Common myeloid progenitor, CD34-positive (primary cell): ENCODE measurements around the gene STK32B.

Experiments
- CTCF ChIA-PET: fragments of 350-600 bp; sonication (Branson Sonifier 250); formaldehyde crosslinking; loops from one replicate; lab custom pipeline; 2021; ENCODE audit warnings: antibody characterized with exemption; lab: Charles Lee
- POLR2A ChIA-PET: fragments of 350-600 bp; sonication (Branson Sonifier 250); formaldehyde crosslinking; loops from one replicate; lab custom pipeline; 2021; ENCODE audit warnings: antibody characterized with exemption; lab: Charles Lee
- DNase-seq, 3 donors: peaks; one replicate each; pipeline versions ENCODE4 v3.0.0 to v3.0.0-alpha.2; 2013
- H3K27ac ChIP-seq, 2 experiments: 1 replicate in 1 of 2; 2 replicates in 1 of 2; pipeline ENCODE4 v1.7.0; 2013; ENCODE audit warnings: inconsistent platforms in 2 of 2, low read length in 2 of 2, mild to moderate bottlenecking in 2 of 2, low read depth in 1 of 2, moderate library complexity in 1 of 2; ENCODE audit not compliant: severe bottlenecking in 2 of 2, insufficient read depth in 1 of 2, poor library complexity in 1 of 2
- H3K27me3 ChIP-seq, 5 experiments: replicated peaks in 2 of 5; 1 replicate in 3 of 5; 2 replicates in 2 of 5; pipeline versions ENCODE4 v1.6.1 to v1.7.0; 2013; ENCODE audit warnings: low read length in 4 of 5, mild to moderate bottlenecking in 2 of 5, moderate library complexity in 2 of 5, inconsistent platforms in 1 of 5; ENCODE audit not compliant: insufficient read depth in 5 of 5, control insufficient read depth in 4 of 5
- H3K36me3 ChIP-seq, 4 experiments: 1 replicate in 2 of 4; 2 replicates in 2 of 4; pipeline versions ENCODE4 v1.6.1 to v1.7.0; 2013; ENCODE audit warnings: low read length in 3 of 4, control low read depth in 1 of 4, mild to moderate bottlenecking in 1 of 4; ENCODE audit not compliant: control insufficient read depth in 4 of 4, insufficient read depth in 4 of 4
- H3K4me1 ChIP-seq, 4 experiments: 1 replicate in 3 of 4; 2 replicates in 1 of 4; pipeline versions ENCODE4 v1.6.1 to v1.7.1; 2013; ENCODE audit warnings: low read length in 3 of 4, mild to moderate bottlenecking in 3 of 4, control low read depth in 1 of 4, inconsistent platforms in 1 of 4, moderate library complexity in 1 of 4; ENCODE audit not compliant: control insufficient read depth in 4 of 4, insufficient read depth in 4 of 4; ENCODE audit errors: control extremely low read depth in 1 of 4
- H3K4me3 ChIP-seq, 7 experiments: 1 replicate in 4 of 7; 2 replicates in 3 of 7; pipeline versions ENCODE4 v1.5.1 to v1.7.0; 2013; ENCODE audit warnings: mild to moderate bottlenecking in 7 of 7, low read length in 6 of 7, moderate library complexity in 6 of 7, inconsistent platforms in 2 of 7, low read depth in 2 of 7, control low read depth in 1 of 7; ENCODE audit not compliant: insufficient read depth in 4 of 7, control insufficient read depth in 1 of 7; ENCODE audit errors: extremely low read depth in 1 of 7
- H3K9me3 ChIP-seq, 5 experiments: 1 replicate in 4 of 5; 2 replicates in 1 of 5; pipeline versions ENCODE4 v1.6.1 to v1.7.1; 2013; ENCODE audit warnings: low read length in 4 of 5, mild to moderate bottlenecking in 2 of 5, inconsistent platforms in 1 of 5, low read depth in 1 of 5, moderate library complexity in 1 of 5; ENCODE audit not compliant: control insufficient read depth in 4 of 5, insufficient read depth in 2 of 5; ENCODE audit errors: control extremely low read depth in 1 of 5
- WGBS: methylation state at CpG from one replicate; pipeline ENCODE4 v1.1.5; 2013; ENCODE audit not compliant: insufficient coverage; 5-methylcytosine and 5-hydroxymethylcytosine counted together

STK32B gene

GRCh38 chr4:5403746-5404497 lies 352.6 kb downstream of the STK32B start:
- 100% methylated on average over 4 of the region's 7 CpGs for WGBS

DNA sequence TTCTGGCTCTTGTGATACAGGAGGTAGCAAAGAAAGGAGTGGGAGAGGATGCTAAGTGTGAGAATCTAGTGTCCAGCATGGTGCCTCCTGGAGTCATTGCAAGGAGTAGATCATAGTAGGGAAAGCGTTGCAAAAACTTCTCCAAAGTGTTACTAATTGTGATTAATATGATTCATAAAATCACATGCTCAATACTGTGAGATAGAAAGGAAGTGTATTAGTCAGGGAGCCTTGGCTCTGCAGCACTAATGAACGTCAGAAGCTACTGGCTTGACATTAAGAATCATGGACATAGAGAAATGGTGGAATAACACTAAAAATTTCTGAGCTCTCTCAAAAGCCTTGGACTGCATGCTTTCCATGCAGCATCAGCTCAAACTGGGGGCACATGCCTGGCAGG lies 358.0 kb downstream of the STK32B start:
- WGBS, result 86% methylated on average over 1 of the region's 2 CpGs
- ChIA-PET POLR2A (no interaction called here), CTCF (no interaction called here)
- peaks cover 0 to 2% (median 0%) of the 10 kb centered on the region in 4 experiments for H3K36me3 ChIP-seq
- H3K27me3 ChIP-seq, result no peaks in the 10 kb centered on the region
- peaks cover 0 to 24% (median 10%) of the 10 kb centered on the region in 5 experiments for H3K9me3 ChIP-seq
- no peak overlapping the region for H3K27ac ChIP-seq
- H3K4me1 ChIP-seq, result no peaks in the 10 kb centered on the region
- no peak for DNase-seq
- no peak overlapping the region for H3K4me3 ChIP-seq

More at GRCh38 chr4:5403746-5404497, 352.6 kb downstream of the STK32B start:
- peaks cover 0 to 12% (median 0%) of the 10 kb centered on the region in 4 experiments for H3K36me3 ChIP-seq
- no peak overlapping the region for H3K4me3 ChIP-seq
- DNase-seq, result no peak
- H3K27ac ChIP-seq, result no peak overlapping the region
- ChIA-PET POLR2A (no interaction called here), CTCF (no interaction called here)
- H3K27me3 ChIP-seq, result no peaks in the 10 kb centered on the region
- peaks cover 2 to 45% (median 16%) of the 10 kb centered on the region in 5 experiments for H3K9me3 ChIP-seq
- H3K4me1 ChIP-seq, result no peaks in the 10 kb centered on the region

- H3K27me3 ChIP-seq, result no peaks in the 10 kb centered on the region
- ChIA-PET CTCF (no interaction called here), POLR2A (no interaction called here)
- H3K36me3 ChIP-seq, result peaks cover 0 to 2% (median 0%) of the 10 kb centered on the region in 4 experiments
- no peak for DNase-seq
- H3K27ac ChIP-seq, result no peak overlapping the region
- 98% methylated on average over 4 of the region's 6 CpGs for WGBS
- no peak overlapping the region for H3K4me3 ChIP-seq
- H3K9me3 ChIP-seq, result peaks cover 0 to 22% (median 9%) of the 10 kb centered on the region in 5 experiments
- no peaks in the 10 kb centered on the region for H3K4me1 ChIP-seq
These were observed 358.8 kb downstream of the STK32B start for GRCh38 chr4:5409972-5410618.

DNA sequence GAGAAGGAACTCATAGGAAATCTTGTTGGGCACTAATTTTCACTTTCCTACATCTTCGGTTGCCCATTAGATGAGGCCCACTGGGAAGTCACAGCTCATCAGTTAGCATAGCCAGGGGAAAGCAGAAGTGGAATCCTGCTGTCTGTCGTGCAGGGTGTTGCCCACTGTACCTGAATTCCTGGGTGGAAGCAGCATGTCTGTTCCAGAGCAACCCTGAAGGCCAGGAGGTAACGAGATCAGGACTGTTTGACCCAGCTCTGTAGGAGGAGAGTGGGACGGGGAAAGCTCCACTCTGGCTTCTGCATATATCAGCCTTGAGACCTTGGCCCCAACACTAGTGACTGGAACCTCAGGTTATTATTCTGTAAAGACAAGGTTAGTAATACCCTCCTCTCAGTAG lies 361.0 kb downstream of the STK32B start:
- POLR2A ChIA-PET, result no interaction called here

DNA sequence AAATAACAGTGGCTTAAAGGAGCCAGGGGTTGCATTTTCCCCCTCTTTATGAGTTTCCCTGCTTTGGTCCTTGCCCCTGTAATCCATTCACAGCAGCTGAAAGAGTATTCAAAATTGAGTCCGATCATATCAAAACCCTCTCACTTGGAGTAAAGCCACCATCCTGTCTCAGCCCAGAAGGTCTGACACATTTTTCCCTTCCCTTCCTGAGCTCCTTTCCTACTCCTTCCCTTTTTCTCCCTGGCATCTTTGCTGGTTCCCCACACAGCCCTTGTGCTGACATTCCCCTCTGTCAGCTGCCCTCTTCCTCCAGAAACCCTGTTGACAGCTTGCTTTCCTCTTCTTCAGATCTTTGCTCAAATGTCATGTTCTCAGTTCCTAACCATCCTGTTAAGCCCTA lies 361.5 kb downstream of the STK32B start:
- Histone ChIP-seq H3K36me3 (peaks cover 0 to 13% (median 2%) of the 10 kb centered on the region in 4 experiments), H3K9me3 (peaks cover 0 to 15% (median 5%) of the 10 kb centered on the region in 5 experiments), H3K27ac (no peak overlapping the region), H3K4me3 (no peak overlapping the region), H3K4me1 (no peaks in the 10 kb centered on the region), H3K27me3 (no peaks in the 10 kb centered on the region)
- ChIA-PET POLR2A (no interaction called here), CTCF (no interaction called here)
- WGBS, result 100% methylated on average over 1 of the region's 1 CpG
- no peak for DNase-seq

More for the DNA sequence above, 361.0 kb downstream of the STK32B start:
- no peaks in the 10 kb centered on the region for H3K27me3 ChIP-seq
- H3K9me3 ChIP-seq, result peaks cover 0 to 15% (median 6%) of the 10 kb centered on the region in 5 experiments
- H3K4me3 ChIP-seq, result no peak overlapping the region
- peaks cover 0 to 9% (median 1%) of the 10 kb centered on the region in 4 experiments for H3K36me3 ChIP-seq
- 97% methylated on average over 2 of the region's 4 CpGs for whole genome bisulfite sequencing
- no peak for DNase-seq
- H3K27ac ChIP-seq, result no peak overlapping the region
- CTCF ChIA-PET, result no interaction called here
- H3K4me1 ChIP-seq, result no peaks in the 10 kb centered on the region

GRCh38 chr4:5416637-5417036 lies 365.4 kb downstream of the STK32B start:
- ChIA-PET CTCF (no interaction called here), POLR2A (no interaction called here)
- 80% methylated on average over 5 of the region's 7 CpGs for WGBS
- Histone ChIP-seq H3K36me3 (peaks cover 0 to 25% (median 6%) of the 10 kb centered on the region in 4 experiments), H3K9me3 (peaks cover 0 to 17% (median 4%) of the 10 kb centered on the region in 5 experiments), H3K27ac (no peak overlapping the region), H3K4me3 (no peak overlapping the region), H3K4me1 (no peaks in the 10 kb centered on the region), H3K27me3 (no peaks in the 10 kb centered on the region)
- DNase-seq, result no peak

GRCh38 chr4:5420266-5420665 lies 369.0 kb downstream of the STK32B start:
- no peak for DNase-seq
- POLR2A ChIA-PET, result no interaction called here
- Histone ChIP-seq H3K4me1 (no peaks in the 10 kb centered on the region), H3K9me3 (peaks cover 0 to 24% (median 4%) of the 10 kb centered on the region in 5 experiments), H3K27me3 (no peaks in the 10 kb centered on the region), H3K4me3 (no peak overlapping the region), H3K36me3 (peaks cover 0 to 29% (median 6%) of the 10 kb centered on the region in 4 experiments), H3K27ac (no peak overlapping the region)
- CTCF ChIA-PET, result no interaction called here
- WGBS, result 96% methylated on average over 6 of the region's 6 CpGs
